Hepatocyte (in vitro differentiated cells): ENCODE measurements around the gene NOS3. TPM values are rescaled to one million over a fixed set of nuclear protein-coding genes. Genes with fewer than 3 reads are reported as not detected.

Experiments
- DNase-seq: peaks from one replicate; pipeline ENCODE4 v3.0.0-alpha.2; 2016; ENCODE audit warnings: low spot score
- H2AFZ ChIP-seq: fragments of 200-600 bp; sonication (generic); 2 replicates; pipeline ENCODE4 v1.6.0; 2016; ENCODE audit warnings: antibody characterized with exemption, mild to moderate bottlenecking
- H3K27ac ChIP-seq: fragments of 200-600 bp; sonication (generic); 2 replicates; pipeline ENCODE4 v1.5.1; 2016; ENCODE audit warnings: mild to moderate bottlenecking
- H3K27me3 ChIP-seq: fragments of 200-600 bp; sonication (generic); 2 replicates; pipeline ENCODE4 v1.6.1; 2016
- H3K36me3 ChIP-seq: fragments of 200-600 bp; sonication (generic); replicated peaks from 2 replicates; pipeline ENCODE4 v1.5.1; 2016; ENCODE audit warnings: low read depth; ENCODE audit not compliant: insufficient read depth
- H3K4me1 ChIP-seq: fragments of 200-600 bp; sonication (generic); 2 replicates; pipeline ENCODE4 v1.5.1; 2016; ENCODE audit warnings: mild to moderate bottlenecking, moderate library complexity; ENCODE audit not compliant: insufficient read depth
- H3K4me2 ChIP-seq: fragments of 200-600 bp; sonication (generic); 2 replicates; pipeline ENCODE4 v1.6.0; 2016
- H3K4me3 ChIP-seq: fragments of 200-600 bp; sonication (generic); 2 replicates; pipeline ENCODE4 v1.5.1; 2016; ENCODE audit warnings: mild to moderate bottlenecking
- H3K79me2 ChIP-seq: fragments of 200-600 bp; sonication (generic); 2 replicates; pipeline ENCODE4 v1.6.0; 2017; ENCODE audit warnings: mild to moderate bottlenecking
- H3K9me2 ChIP-seq: fragments of 200-600 bp; sonication (generic); replicated peaks from 2 replicates; pipeline ENCODE4 v1.6.0; 2017; ENCODE audit warnings: mild to moderate bottlenecking; ENCODE audit not compliant: insufficient read depth
- H3K9me3 ChIP-seq: fragments of 200-600 bp; sonication (generic); 2 replicates; pipeline ENCODE4 v1.5.1; 2016; ENCODE audit warnings: low read depth, mild to moderate bottlenecking
- H4K20me1 ChIP-seq: fragments of 200-600 bp; sonication (generic); 2 replicates; pipeline ENCODE4 v1.6.0; 2016; ENCODE audit warnings: mild to moderate bottlenecking; ENCODE audit not compliant: insufficient read depth, poor library complexity, severe bottlenecking
- CTCF ChIP-seq: fragments of 200-600 bp; sonication (generic); IDR thresholded peaks from 2 replicates; pipeline ENCODE4 v1.5.1; 2016; ENCODE audit warnings: antibody characterized with exemption, mild to moderate bottlenecking; ENCODE audit not compliant: poor library complexity
- EZH2 ChIP-seq: fragments of 200-600 bp; sonication (generic); IDR thresholded peaks from 2 replicates; pipeline ENCODE4 v1.6.1; 2016; ENCODE audit warnings: antibody characterized with exemption, mild to moderate bottlenecking, borderline replicate concordance
- EZH2phosphoT487 ChIP-seq: fragments of 200-600 bp; sonication (generic); IDR thresholded peaks from one replicate; pipeline ENCODE4 v1.6.1; 2018; ENCODE audit warnings: antibody characterized with exemption, mild to moderate bottlenecking, low read depth, moderate library complexity; ENCODE audit not compliant: unreplicated experiment, severe bottlenecking
- WGBS: methylation state at CpG from one replicate; pipeline ENCODE4 v1.1.6; 2016; ENCODE audit warnings: low lambda C conversion rate; ENCODE audit errors: missing lambda C conversion rate; 5-methylcytosine and 5-hydroxymethylcytosine counted together
- polyA plus RNA-seq: library from polyadenylated mRNA; unstranded; fragments of >200 nt; fragmentation: Nextera tagmentation; extraction: Ambion mirVana; gene quantifications from 2 replicates; pipeline ENCODE4 v1.2.1, GENCODE V29; 2016
- total RNA-seq: library from RNA; depleted of rRNA; stranded (reverse); fragments of >200 nt; gene quantifications from 2 replicates; pipeline ENCODE4 v1.2.3, GENCODE V29; 2014

Gene NOS3
- total and polyA plus RNA-seq, 2 experiments from 2014 or later, result 9.8 to 17.4 TPM

- Histone ChIP-seq H3K79me2 (no peaks in the 10 kb centered on the region), H3K36me3 (no peaks in the 10 kb centered on the region), H3K9me3 (no peaks in the 10 kb centered on the region), H3K4me3 (no peak overlapping the region), H3K27me3 (no peaks in the 10 kb centered on the region), H3K4me1 (peaks cover 8% of the 10 kb centered on the region), H3K4me2 (no peak overlapping the region), H4K20me1 (no peaks in the 10 kb centered on the region), H3K27ac (no peak overlapping the region), H3K9me2 (no peaks in the 10 kb centered on the region), H2AFZ (no peak overlapping the region)
- WGBS, result 94% methylated on average over 37 of the region's 38 CpGs
- no peak for DNase-seq
- no peak for TF ChIP-seq EZH2
- no peak for TF ChIP-seq CTCF
- TF ChIP-seq EZH2phosphoT487, result no peak
Measured at GRCh38 chr7:151048911-151049463, 58.2 kb downstream of the NOS3 start.

- Histone ChIP-seq H3K27ac (no peak overlapping the region), H3K4me1 (peaks cover 8% of the 10 kb centered on the region), H3K27me3 (no peaks in the 10 kb centered on the region), H3K4me2 (peak overlapping the region; percentile 77), H2AFZ (no peak overlapping the region), H3K4me3 (no peak overlapping the region), H3K79me2 (no peaks in the 10 kb centered on the region), H3K9me3 (no peaks in the 10 kb centered on the region), H3K36me3 (no peaks in the 10 kb centered on the region), H3K9me2 (no peaks in the 10 kb centered on the region), H4K20me1 (no peaks in the 10 kb centered on the region)
- WGBS, result under 1% methylated on average over 17 of the region's 50 CpGs
- peak; percentile 90 for DNase-seq
- no peak for TF ChIP-seq EZH2phosphoT487
Measured at GRCh38 chr7:151051108-151051507, 60.3 kb downstream of the NOS3 start.

- no peak for TF ChIP-seq EZH2
- TF ChIP-seq EZH2phosphoT487, result no peak
- TF ChIP-seq CTCF, result no peak
- no peak overlapping the region for H3K4me3 ChIP-seq
- H4K20me1 ChIP-seq, result no peaks in the 10 kb centered on the region
- H2AFZ ChIP-seq, result no peak overlapping the region
- H3K4me1 ChIP-seq, result peaks cover 6% of the 10 kb centered on the region
- no peak for DNase-seq
- no peak overlapping the region for H3K4me2 ChIP-seq
- WGBS, result 97% methylated on average over 3 of the region's 4 CpGs
- no peaks in the 10 kb centered on the region for H3K9me2 ChIP-seq
- H3K9me3 ChIP-seq, result no peaks in the 10 kb centered on the region
- no peaks in the 10 kb centered on the region for H3K36me3 ChIP-seq
- H3K27me3 ChIP-seq, result no peaks in the 10 kb centered on the region
- H3K79me2 ChIP-seq, result peaks cover 6% of the 10 kb centered on the region
- no peak overlapping the region for H3K27ac ChIP-seq
Measured at GRCh38 chr7:151053096-151053495, 62.3 kb downstream of the NOS3 start.

GRCh38 chr7:151053751-151054150 lies 62.9 kb downstream of the NOS3 start:
- H3K4me3 ChIP-seq, result no peak overlapping the region
- no peaks in the 10 kb centered on the region for H3K9me3 ChIP-seq
- no peaks in the 10 kb centered on the region for H4K20me1 ChIP-seq
- DNase-seq, result no peak
- H3K27me3 ChIP-seq, result no peaks in the 10 kb centered on the region
- H3K9me2 ChIP-seq, result no peaks in the 10 kb centered on the region
- H3K27ac ChIP-seq, result no peak overlapping the region
- no peak overlapping the region for H3K4me2 ChIP-seq
- no peak overlapping the region for H2AFZ ChIP-seq
- H3K79me2 ChIP-seq, result peaks cover 6% of the 10 kb centered on the region
- 85% methylated on average over 7 of the region's 8 CpGs for WGBS
- H3K36me3 ChIP-seq, result no peaks in the 10 kb centered on the region
- peaks cover 11% of the 10 kb centered on the region for H3K4me1 ChIP-seq
- TF ChIP-seq EZH2 (no peak), CTCF (no peak), EZH2phosphoT487 (no peak)
